NT2/D1 (cell line): ENCODE data around the gene ADORA2B.

Source experiments
- DNase-seq: peaks from one replicate; pipeline ENCODE4 v3.0.0-alpha.2; 2011; ENCODE audit warnings: low read depth, low spot score
- H3K27me3 ChIP-seq: 2 replicates; pipeline ENCODE4 v1.6.0; 2011; ENCODE audit warnings: mild to moderate bottlenecking; ENCODE audit not compliant: insufficient read length, insufficient read depth
- H3K36me3 ChIP-seq: 2 replicates; pipeline ENCODE4 v1.6.1; 2011; ENCODE audit warnings: mild to moderate bottlenecking, low read length, mixed read lengths; ENCODE audit not compliant: insufficient read depth, insufficient read length
- H3K4me1 ChIP-seq: 2 replicates; pipeline ENCODE4 v1.5.1; 2011; ENCODE audit not compliant: insufficient read depth, insufficient read length
- H3K4me3 ChIP-seq: 2 replicates; pipeline ENCODE4 v1.5.1; 2011; ENCODE audit warnings: low read depth; ENCODE audit not compliant: insufficient read length
- H3K9ac ChIP-seq: 2 replicates; pipeline ENCODE4 v1.6.0; 2011; ENCODE audit warnings: low read depth; ENCODE audit not compliant: insufficient read length
- H3K9me3 ChIP-seq: 2 replicates; pipeline ENCODE4 v1.5.1; 2011; ENCODE audit warnings: mild to moderate bottlenecking, low read length; ENCODE audit not compliant: insufficient read depth
- SUZ12 ChIP-seq: IDR thresholded peaks from 2 replicates; pipeline ENCODE4 v1.6.1; 2011; ENCODE audit not compliant: insufficient read length, insufficient read depth; ENCODE audit errors: extremely low read depth
- YY1 ChIP-seq: IDR thresholded peaks from 2 replicates; pipeline ENCODE4 v1.6.1; 2011; ENCODE audit not compliant: insufficient read length, insufficient read depth
- ZNF274 ChIP-seq: IDR thresholded peaks from 2 replicates; pipeline ENCODE4 v1.6.1; 2011; ENCODE audit warnings: mild to moderate bottlenecking, low read depth, low read length

The ADORA2B gene

GRCh38 chr17:15996322-15996721, 51.4 kb downstream of the ADORA2B start:
- Histone ChIP-seq H3K36me3 (peaks cover 29% of the 10 kb centered on the region), H3K4me1 (no peaks in the 10 kb centered on the region), H3K4me3 (no peak overlapping the region), H3K9ac (no peak overlapping the region), H3K27me3 (no peaks in the 10 kb centered on the region), H3K9me3 (peaks cover 7% of the 10 kb centered on the region)
- DNase-seq: no peak
- TF ChIP-seq SUZ12 (no peak), ZNF274 (no peak), YY1 (no peak)

GRCh38 chr17:15998031-15998562, 53.2 kb downstream of the ADORA2B start:
- Histone ChIP-seq H3K9ac (no peak overlapping the region), H3K27me3 (no peaks in the 10 kb centered on the region), H3K9me3 (peaks cover 24% of the 10 kb centered on the region), H3K4me1 (no peaks in the 10 kb centered on the region), H3K36me3 (peaks cover 41% of the 10 kb centered on the region), H3K4me3 (no peak overlapping the region)
- TF ChIP-seq SUZ12 (no peak), YY1 (no peak), ZNF274 (no peak)
- no peak for DNase-seq

GRCh38 chr17:15999141-15999973, 54.4 kb downstream of the ADORA2B start, which contains the start of the genes TTC19 and ZSWIM7:
TTC19 (plus strand) TSS chr17:15999824; CDS start chr17:15999849, 25 bp downstream.
ZSWIM7 (minus strand) TSS chr17:15999704; CDS start chr17:15999594, 110 bp downstream.
- Histone ChIP-seq H3K9me3 (peaks cover 24% of the 10 kb centered on the region), H3K36me3 (peaks cover 50% of the 10 kb centered on the region)

GRCh38 chr17:15999974-16000827, 55.3 kb downstream of the ADORA2B start:
- Histone ChIP-seq H3K27me3 (no peaks in the 10 kb centered on the region), H3K36me3 (peaks cover 55% of the 10 kb centered on the region), H3K9me3 (peaks cover 24% of the 10 kb centered on the region), H3K4me1 (no peaks in the 10 kb centered on the region), H3K4me3 (peak overlapping the region; percentile 86), H3K9ac (peak overlapping the region; percentile 93)
- no peak for TF ChIP-seq YY1
- TF ChIP-seq ZNF274: no peak
- TF ChIP-seq SUZ12: no peak
- no peak for DNase-seq

More at GRCh38 chr17:15999141-15999973, 54.4 kb downstream of the ADORA2B start, which contains the start of the genes TTC19 and ZSWIM7:
- peak within 1 kb of the TSS; percentile 86 for H3K4me3 ChIP-seq
- DNase-seq: peak; percentile 91
- no peaks in the 10 kb centered on the region for H3K27me3 ChIP-seq
- no peaks in the 10 kb centered on the region for H3K4me1 ChIP-seq
- TF ChIP-seq YY1: peak; percentile 27
- no peak for TF ChIP-seq ZNF274
- peak within 1 kb of the TSS; percentile 93 for H3K9ac ChIP-seq

GRCh38 chr17:16001226-16001897, 56.4 kb downstream of the ADORA2B start:
- Histone ChIP-seq H3K4me3 (peak overlapping the region; percentile 86), H3K9me3 (peaks cover 24% of the 10 kb centered on the region), H3K36me3 (peaks cover 65% of the 10 kb centered on the region), H3K9ac (no peak overlapping the region), H3K27me3 (no peaks in the 10 kb centered on the region), H3K4me1 (no peaks in the 10 kb centered on the region)
- DNase-seq: no peak
- TF ChIP-seq ZNF274 (no peak), YY1 (no peak), SUZ12 (no peak)

GRCh38 chr17:16002708-16003260, 57.9 kb downstream of the ADORA2B start:
- no peak overlapping the region for H3K9ac ChIP-seq
- H3K4me3 ChIP-seq: no peak overlapping the region
- H3K9me3 ChIP-seq: peaks cover 24% of the 10 kb centered on the region
- DNase-seq: no peak
- H3K4me1 ChIP-seq: no peaks in the 10 kb centered on the region
- TF ChIP-seq SUZ12 (no peak), ZNF274 (no peak), YY1 (no peak)
- H3K36me3 ChIP-seq: peaks cover 67% of the 10 kb centered on the region
- no peaks in the 10 kb centered on the region for H3K27me3 ChIP-seq
